Calu3 (cell line): ENCODE results near the gene ALG2. TPM values are rescaled to one million over a fixed set of nuclear protein-coding genes. Genes with fewer than 3 reads are reported as not detected.

Experiments
- BruUV-seq: library from RNA; stranded (reverse); fragments of 400-500 nt; replicated peaks from 2 replicates; lab custom pipeline; 2021; lab: Mats Ljungman, UMichigan
- CTCF ChIA-PET: fragments of 300-600 bp; sonication (Branson Sonifier 250); formaldehyde crosslinking; loops from one replicate; lab custom pipeline; 2022; ENCODE audit warnings: antibody characterized with exemption; lab: Charles Lee
- DNase-seq: peaks from one replicate; pipeline ENCODE4 v3.0.0; 2022
- H3K27ac Mint-ChIP-seq: one replicate; pipeline ENCODE4 v1.8.0; 2022; ENCODE audit warnings: mixed read lengths; ENCODE audit not compliant: unreplicated experiment
- H3K27me3 Mint-ChIP-seq: one replicate; pipeline ENCODE4 v1.8.0; 2022; ENCODE audit warnings: mixed read lengths; ENCODE audit not compliant: unreplicated experiment
- H3K36me3 Mint-ChIP-seq: one replicate; pipeline ENCODE4 v1.8.0; 2022; ENCODE audit warnings: mild to moderate bottlenecking, moderate library complexity, mixed read lengths; ENCODE audit not compliant: insufficient read depth, unreplicated experiment
- H3K4me1 Mint-ChIP-seq: one replicate; pipeline ENCODE4 v1.8.0; 2022; ENCODE audit warnings: mild to moderate bottlenecking, low read depth, mixed read lengths; ENCODE audit not compliant: unreplicated experiment
- H3K4me3 Mint-ChIP-seq: one replicate; pipeline ENCODE4 v1.8.0; 2022; ENCODE audit warnings: mild to moderate bottlenecking, low read depth, moderate library complexity, mixed read lengths; ENCODE audit not compliant: unreplicated experiment
- H3K9me3 Mint-ChIP-seq: one replicate; pipeline ENCODE4 v1.8.0; 2022; ENCODE audit warnings: low read depth, mixed read lengths; ENCODE audit not compliant: unreplicated experiment
- CTCF ChIP-seq: fragments of 200-600 bp; IDR thresholded peaks from one replicate; pipeline ENCODE4 v1.8.0; 2022; ENCODE audit warnings: antibody characterized with exemption; ENCODE audit not compliant: unreplicated experiment
- intact Hi-C: fragments of 100-400 bp; cut with micrococcal nuclease; formaldehyde crosslinking; loops from one replicate; pipeline ENCODE4 v1.10.0; 2022; ENCODE audit not compliant: unreplicated experiment
- total RNA-seq: library from RNA; stranded (reverse); gene quantifications from 2 replicates; pipeline ENCODE4 v1.2.3, GENCODE V29; 2022

ALG2 gene
- total RNA-seq, 1 experiment from 2014 or later, result 27.1 TPM

GRCh38 chr9:99261923-99262322, 40.2 kb upstream of the ALG2 start:
- H3K27ac Mint-ChIP-seq, result no peak overlapping the region
- no peaks in the 10 kb centered on the region for H3K27me3 Mint-ChIP-seq
- H3K4me3 Mint-ChIP-seq, result no peak overlapping the region
- H3K9me3 Mint-ChIP-seq, result no peaks in the 10 kb centered on the region
- intact Hi-C loops, result loop anchor here (10.0 kb wide), 1 partner anchor 543 kb away; no protein-coding TSS in a partner anchor
- no TSS peak for BruUV-seq
- DNase-seq, result no peak
- no peaks in the 10 kb centered on the region for H3K36me3 Mint-ChIP-seq
- TF ChIP-seq CTCF, result no peak
- CTCF ChIA-PET, result no interaction called here
- peaks cover 9% of the 10 kb centered on the region for H3K4me1 Mint-ChIP-seq

GRCh38 chr9:99259231-99259918, 37.6 kb upstream of the ALG2 start:
- intact Hi-C loops, result no loop called here
- BruUV-seq, result no TSS peak
- H3K27me3 Mint-ChIP-seq, result peaks cover 14% of the 10 kb centered on the region
- no peaks in the 10 kb centered on the region for H3K9me3 Mint-ChIP-seq
- CTCF ChIA-PET, result no interaction called here
- no peaks in the 10 kb centered on the region for H3K36me3 Mint-ChIP-seq
- no peak overlapping the region for H3K4me3 Mint-ChIP-seq
- TF ChIP-seq CTCF, result no peak
- no peaks in the 10 kb centered on the region for H3K4me1 Mint-ChIP-seq
- no peak overlapping the region for H3K27ac Mint-ChIP-seq
- no peak for DNase-seq

GRCh38 chr9:99257723-99258389, 36.1 kb upstream of the ALG2 start:
- Mint-ChIP-seq H3K36me3 (no peaks in the 10 kb centered on the region), H3K4me3 (no peak overlapping the region), H3K9me3 (no peaks in the 10 kb centered on the region), H3K27ac (no peak overlapping the region), H3K27me3 (peaks cover 14% of the 10 kb centered on the region), H3K4me1 (no peaks in the 10 kb centered on the region)
- no peak for TF ChIP-seq CTCF
- CTCF ChIA-PET, result no interaction called here
- DNase-seq, result no peak
- BruUV-seq, result no TSS peak
- intact Hi-C loops, result no loop called here

- Mint-ChIP-seq H3K36me3 (no peaks in the 10 kb centered on the region), H3K27ac (no peak overlapping the region), H3K4me1 (no peaks in the 10 kb centered on the region), H3K4me3 (no peak overlapping the region), H3K27me3 (peaks cover 14% of the 10 kb centered on the region), H3K9me3 (no peaks in the 10 kb centered on the region)
- intact Hi-C loops, result no loop called here
- no peak for TF ChIP-seq CTCF
- BruUV-seq, result no TSS peak
- DNase-seq, result no peak
- CTCF ChIA-PET, result no interaction called here
These were observed 33.9 kb upstream of the ALG2 start for GRCh38 chr9:99255651-99256050.
